GM19395 (cell line): ENCODE measurements around the gene EXOC4.
"Not testable (repeated sequence)": the region's sequence is repeated elsewhere in the genome, so short reads cannot be mapped to it uniquely, and the experiment has no call there.

Source experiments
- ATAC-seq: cut with Tn5 transposase; IDR thresholded peaks from one replicate; pipeline ENCODE4 v1.9.1; 2021; ENCODE audit warnings: mild to moderate bottlenecking, moderate library complexity; ENCODE audit not compliant: unreplicated experiment

Gene EXOC4

GRCh38 chr7:133252858-133253518 lies at the start of gene EXOC4:
Gene EXOC4, plus strand, starts transcription at chr7:133253078.
- peak; percentile 99 for ATAC-seq

GRCh38 chr7:133203490-133203889 lies 49.4 kb upstream of the EXOC4 start:
- ATAC-seq = no peak

- no peak for ATAC-seq
These were observed 45.2 kb upstream of the EXOC4 start for GRCh38 chr7:133207687-133208086.

GRCh38 chr7:133210817-133211216 lies 42.1 kb upstream of the EXOC4 start:
- not testable (repeated sequence) for ATAC-seq

- ATAC-seq = not testable (repeated sequence)
These were observed 39.1 kb upstream of the EXOC4 start for GRCh38 chr7:133213772-133214171.

- ATAC-seq = no peak
These were observed 35.1 kb upstream of the EXOC4 start for GRCh38 chr7:133217773-133218172.

- no peak for ATAC-seq
These were observed 22.2 kb upstream of the EXOC4 start for GRCh38 chr7:133230591-133231194.

GRCh38 chr7:133233142-133233541 lies 19.7 kb upstream of the EXOC4 start:
- ATAC-seq = no peak

GRCh38 chr7:133234961-133235875 lies 17.7 kb upstream of the EXOC4 start:
- no peak for ATAC-seq

- no peak for ATAC-seq
These were observed 15.3 kb upstream of the EXOC4 start for GRCh38 chr7:133237545-133237944.

GRCh38 chr7:133240302-133240701 lies 12.6 kb upstream of the EXOC4 start:
- ATAC-seq = no peak

- ATAC-seq = no peak
These were observed 6.3 kb upstream of the EXOC4 start for GRCh38 chr7:133246558-133246957.

GRCh38 chr7:133248901-133249300 lies 4.0 kb upstream of the EXOC4 start:
- no peak for ATAC-seq

- peak; percentile 3 for ATAC-seq
These were observed 396 bp upstream of the EXOC4 start for GRCh38 chr7:133252506-133252857.

GRCh38 chr7:133253519-133253875 lies 619 bp downstream of the EXOC4 start:
- peak; percentile 10 for ATAC-seq

GRCh38 chr7:133255486-133255885 lies 2.6 kb downstream of the EXOC4 start:
- ATAC-seq = no peak

GRCh38 chr7:133258174-133258573 lies 5.3 kb downstream of the EXOC4 start:
- no peak for ATAC-seq

- no peak for ATAC-seq
These were observed 12.9 kb downstream of the EXOC4 start for GRCh38 chr7:133265821-133266220.

GRCh38 chr7:133268355-133268754 lies 15.5 kb downstream of the EXOC4 start:
- no peak for ATAC-seq

GRCh38 chr7:133272336-133272735 lies 19.5 kb downstream of the EXOC4 start:
- no peak for ATAC-seq

- ATAC-seq = no peak
These were observed 20.3 kb downstream of the EXOC4 start for GRCh38 chr7:133273227-133273626.

- ATAC-seq = no peak
These were observed 21.4 kb downstream of the EXOC4 start for GRCh38 chr7:133274265-133274664.
